HepG2 (cell line): ENCODE results near the gene RRAS. TPM values are rescaled to one million over a fixed set of nuclear protein-coding genes. Genes with fewer than 3 reads are reported as not detected.

Experiments
- ARNTL ChIP-seq: sonication (generic); formaldehyde crosslinking; IDR thresholded peaks from 2 replicates; pipeline ENCODE4 v1.4.0; 2020; ENCODE audit warnings: mild to moderate bottlenecking, missing genetic modification reagents
- ATF7 ChIP-seq, 2 experiments: fragments of 450-650 bp in 1 of 2; sonication (generic) in 1 of 2; formaldehyde crosslinking in 1 of 2; IDR thresholded peaks; 2 replicates each; pipeline versions ENCODE4 v1.4.0 to v1.6.1; 2016 to 2020; ENCODE audit warnings: antibody characterized with exemption in 1 of 2, mild to moderate bottlenecking in 1 of 2, missing genetic modification reagents in 1 of 2
- CBX2 ChIP-seq, 2 experiments: fragments of 200-600 bp in 1 of 2; sonication (generic); formaldehyde crosslinking in 1 of 2; IDR thresholded peaks; 2 replicates each; pipeline versions ENCODE4 v1.7.0 to v1.8.1; 2018 to 2022; ENCODE audit warnings: low read depth in 2 of 2, low read length in 1 of 2, mild to moderate bottlenecking in 1 of 2, missing genetic modification reagents in 1 of 2
- ELF3 ChIP-seq: IDR thresholded peaks from 2 replicates; pipeline ENCODE4 v1.6.1; 2016; ENCODE audit warnings: missing genetic modification reagents, missing compliant biosample characterization
- HHEX ChIP-seq: IDR thresholded peaks from 2 replicates; pipeline ENCODE4 v1.6.1; 2016; ENCODE audit warnings: control low read depth
- HNF4G ChIP-seq, 2 experiments: sonication (generic) in 1 of 2; formaldehyde crosslinking in 1 of 2; IDR thresholded peaks; 2 replicates each; pipeline versions ENCODE4 v1.4.0 to v1.6.1; 2011 to 2020; ENCODE audit warnings: borderline replicate concordance in 2 of 2, low read depth in 2 of 2, mild to moderate bottlenecking in 2 of 2, low read length in 1 of 2, missing genetic modification reagents in 1 of 2, moderate library complexity in 1 of 2
- ISL2 ChIP-seq: sonication (generic); formaldehyde crosslinking; IDR thresholded peaks from 2 replicates; pipeline ENCODE4 v1.5.0; 2020; ENCODE audit warnings: missing genetic modification reagents
- MAZ ChIP-seq, 2 experiments: sonication (generic) in 1 of 2; formaldehyde crosslinking in 1 of 2; IDR thresholded peaks; 2 replicates each; pipeline versions ENCODE4 v1.5.0 to v1.6.1; 2012 to 2020; ENCODE audit warnings: low read depth in 2 of 2, mild to moderate bottlenecking in 2 of 2, borderline replicate concordance in 1 of 2, improper control_type of control experiment in 1 of 2, low read length in 1 of 2, missing genetic modification reagents in 1 of 2, moderate library complexity in 1 of 2
- SSRP1 ChIP-seq: IDR thresholded peaks from 2 replicates; pipeline ENCODE4 v1.6.1; 2016; ENCODE audit warnings: control low read depth
- TAF1 ChIP-seq: sonication (generic); formaldehyde crosslinking; IDR thresholded peaks from 2 replicates; pipeline ENCODE4 v1.4.0; 2020; ENCODE audit warnings: missing genetic modification reagents
- TBP ChIP-seq: sonication (generic); formaldehyde crosslinking; IDR thresholded peaks from 2 replicates; pipeline ENCODE4 v1.5.0; 2020; ENCODE audit warnings: missing genetic modification reagents
- TMF1 ChIP-seq: sonication (generic); formaldehyde crosslinking; IDR thresholded peaks from 2 replicates; pipeline ENCODE4 v1.8.1; 2022; ENCODE audit warnings: low read depth, missing genetic modification reagents
- ZBTB3 ChIP-seq: sonication (generic); formaldehyde crosslinking; IDR thresholded peaks from 2 replicates; pipeline ENCODE4 v1.4.0; 2020; ENCODE audit warnings: low read depth, mild to moderate bottlenecking, moderate library complexity, missing genetic modification reagents, borderline replicate concordance
- ZBTB7A ChIP-seq: sonication (generic); formaldehyde crosslinking; IDR thresholded peaks from 2 replicates; pipeline ENCODE4 v1.8.0; 2022; ENCODE audit warnings: mild to moderate bottlenecking, missing genetic modification reagents
- ZFAT ChIP-seq: sonication (generic); formaldehyde crosslinking; conservative IDR thresholded peaks from 2 replicates; pipeline ENCODE4 v1.8.1; 2023; ENCODE audit warnings: missing genetic modification reagents, inconsistent platforms
- ZNF136 ChIP-seq: sonication (generic); formaldehyde crosslinking; IDR thresholded peaks from 2 replicates; pipeline ENCODE4 v1.8.1; 2022; ENCODE audit warnings: low read depth, mild to moderate bottlenecking, moderate library complexity, missing genetic modification reagents
- ZNF138 ChIP-seq: sonication (generic); formaldehyde crosslinking; IDR thresholded peaks from 2 replicates; pipeline ENCODE4 v1.5.0; 2020; ENCODE audit warnings: mild to moderate bottlenecking, low read depth, missing genetic modification reagents
- ZNF160 ChIP-seq: sonication (generic); formaldehyde crosslinking; IDR thresholded peaks from 2 replicates; pipeline ENCODE4 v1.8.0; 2022; ENCODE audit warnings: mild to moderate bottlenecking, inconsistent platforms, missing genetic modification reagents
- ZNF441 ChIP-seq: sonication (generic); formaldehyde crosslinking; IDR thresholded peaks from 2 replicates; pipeline ENCODE4 v1.7.0; 2021; ENCODE audit warnings: missing genetic modification reagents, borderline replicate concordance
- ZNF709 ChIP-seq: sonication (generic); formaldehyde crosslinking; IDR thresholded peaks from 2 replicates; pipeline ENCODE4 v1.5.0; 2020; ENCODE audit warnings: mild to moderate bottlenecking, missing genetic modification reagents
- ZNF747 ChIP-seq: sonication (generic); formaldehyde crosslinking; IDR thresholded peaks from 2 replicates; pipeline ENCODE4 v1.8.1; 2023; ENCODE audit warnings: missing genetic modification reagents, mild to moderate bottlenecking, borderline replicate concordance
- polyA plus RNA-seq, 8 experiments: library from polyadenylated mRNA; depleted of rRNA in 3 of 8; stranded (reverse) in 7 of 8; unstranded in 1 of 8; fragments of >200 nt; fragmentation: Illumina TruSeq in 4 of 8; extraction: Trizol in 4 of 8; gene quantifications; 2 replicates each; pipeline versions ENCODE4 v1.2.1 to v1.2.3, GENCODE V29; 2011 to 2016; ENCODE audit warnings: low read depth in 4 of 8, missing spikeins in 1 of 8, mixed read lengths in 1 of 8; ENCODE audit not compliant: insufficient read depth in 1 of 8
- total RNA-seq, 5 experiments: library from RNA; depleted of rRNA; stranded (reverse); fragments of >200 nt; fragmentation: Illumina TruSeq; extraction: Trizol; gene quantifications; 2 replicates each; pipeline ENCODE4 v1.2.3, GENCODE V29; 2016; ENCODE audit warnings: low read depth in 1 of 5
- TF ChIP-seq, protein P1 (sequence below): sonication (generic); formaldehyde crosslinking; IDR thresholded peaks from 2 replicates; pipeline ENCODE4 v1.5.1; 2020; ENCODE audit warnings: missing genetic modification reagents, mild to moderate bottlenecking, borderline replicate concordance
- TF ChIP-seq, protein P2 (sequence below): sonication (generic); formaldehyde crosslinking; IDR thresholded peaks from 2 replicates; pipeline ENCODE4 v1.4.0; 2020; ENCODE audit warnings: missing genetic modification reagents, borderline replicate concordance

The RRAS gene
- total and polyA plus RNA-seq, 2 of the 13 experiments (the other 11 are each of a cell fraction or from before 2014, with no cell fraction given) = 1.5 to 12.0 TPM

DNA sequence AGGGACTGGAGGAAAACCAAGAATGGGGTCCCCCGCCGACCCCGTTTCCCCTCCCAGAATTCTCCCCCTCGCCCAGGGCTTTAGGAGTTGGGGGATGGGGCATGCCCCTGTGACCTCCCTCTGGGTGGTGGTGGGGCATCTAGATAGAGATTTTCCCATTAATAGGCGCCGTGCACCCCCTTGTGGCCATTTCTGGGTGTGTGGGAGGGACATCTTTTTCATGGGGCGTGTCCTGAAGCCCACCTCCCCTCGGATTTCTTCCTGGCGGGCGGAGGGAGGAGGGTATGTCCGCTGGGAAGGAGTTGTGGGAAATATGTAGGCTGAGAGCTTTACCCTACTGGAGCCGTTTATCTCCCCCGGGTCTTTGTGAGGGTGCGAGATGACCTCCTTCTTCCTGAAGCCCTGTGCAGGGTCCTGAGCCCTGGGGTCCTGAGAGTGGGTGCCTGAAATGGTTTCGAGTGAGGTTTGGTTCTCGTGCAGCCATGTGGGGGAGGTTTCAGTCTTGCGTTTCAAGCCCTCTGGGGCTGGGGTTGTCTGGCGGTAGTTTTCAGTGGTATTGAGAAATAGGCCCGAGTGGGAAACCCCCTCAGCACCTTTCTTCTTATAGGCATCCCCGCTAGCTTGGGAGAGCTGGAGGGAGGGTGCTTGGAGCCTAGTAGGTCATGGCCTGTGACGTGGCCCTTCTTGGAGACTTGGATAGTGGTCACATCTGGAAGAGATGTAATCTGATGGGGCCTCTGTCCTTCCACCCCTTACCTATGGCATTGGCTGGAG lies 38.1 kb upstream of the RRAS start (continued):
- TF ChIP-seq CBX2 (IDR thresholded peaks at IDR 0.05; ENCODE audit: low read depth, low read length) (no peak), CBX2 (CRISPR knock-in tag; IDR thresholded peaks at IDR 0.05; ENCODE audit: low read depth) (no peak), ZNF136 (CRISPR knock-in tag) (no peak), HHEX (CRISPR knock-in tag) (no peak), SSRP1 (CRISPR knock-in tag) (no peak), ZBTB3 (CRISPR knock-in tag) (no peak), ELF3 (CRISPR knock-in tag) (no peak), HNF4G (IDR thresholded peaks at IDR 0.05; ENCODE audit: borderline replicate concordance, low read depth, low read length) (no peak), HNF4G (CRISPR knock-in tag; IDR thresholded peaks at IDR 0.05; ENCODE audit: borderline replicate concordance, low read depth) (no peak), TBP (no peak), MAZ (IDR thresholded peaks at IDR 0.05; ENCODE audit: borderline replicate concordance, low read depth, low read length) (peak; percentile 39; the same call in 1 of the 2 replicates), MAZ (CRISPR knock-in tag; IDR thresholded peaks at IDR 0.05; ENCODE audit: low read depth) (no peak), ZNF747 (CRISPR knock-in tag) (no peak), ZNF138 (CRISPR knock-in tag) (no peak), ISL2 (CRISPR knock-in tag) (no peak), ARNTL (no peak), TAF1 (no peak), ZBTB7A (peak; percentile 30; the same call in 1 of the 2 replicates), TMF1 (CRISPR knock-in tag) (no peak), ATF7 (IDR thresholded peaks at IDR 0.05) (no peak), ATF7 (CRISPR knock-in tag; IDR thresholded peaks at IDR 0.05) (no peak), ZFAT (CRISPR knock-in tag) (no peak), ZNF709 (CRISPR knock-in tag) (no peak), ZNF160 (no peak), ZNF441 (CRISPR knock-in tag) (no peak)
- TF ChIP-seq, protein P1, sequence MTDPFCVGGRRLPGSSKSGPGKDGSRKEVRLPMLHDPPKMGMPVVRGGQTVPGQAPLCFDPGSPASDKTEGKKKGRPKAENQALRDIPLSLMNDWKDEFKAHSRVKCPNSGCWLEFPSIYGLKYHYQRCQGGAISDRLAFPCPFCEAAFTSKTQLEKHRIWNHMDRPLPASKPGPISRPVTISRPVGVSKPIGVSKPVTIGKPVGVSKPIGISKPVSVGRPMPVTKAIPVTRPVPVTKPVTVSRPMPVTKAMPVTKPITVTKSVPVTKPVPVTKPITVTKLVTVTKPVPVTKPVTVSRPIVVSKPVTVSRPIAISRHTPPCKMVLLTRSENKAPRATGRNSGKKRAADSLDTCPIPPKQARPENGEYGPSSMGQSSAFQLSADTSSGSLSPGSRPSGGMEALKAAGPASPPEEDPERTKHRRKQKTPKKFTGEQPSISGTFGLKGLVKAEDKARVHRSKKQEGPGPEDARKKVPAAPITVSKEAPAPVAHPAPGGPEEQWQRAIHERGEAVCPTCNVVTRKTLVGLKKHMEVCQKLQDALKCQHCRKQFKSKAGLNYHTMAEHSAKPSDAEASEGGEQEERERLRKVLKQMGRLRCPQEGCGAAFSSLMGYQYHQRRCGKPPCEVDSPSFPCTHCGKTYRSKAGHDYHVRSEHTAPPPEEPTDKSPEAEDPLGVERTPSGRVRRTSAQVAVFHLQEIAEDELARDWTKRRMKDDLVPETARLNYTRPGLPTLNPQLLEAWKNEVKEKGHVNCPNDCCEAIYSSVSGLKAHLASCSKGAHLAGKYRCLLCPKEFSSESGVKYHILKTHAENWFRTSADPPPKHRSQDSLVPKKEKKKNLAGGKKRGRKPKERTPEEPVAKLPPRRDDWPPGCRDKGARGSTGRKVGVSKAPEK (CRISPR knock-in tag) = no peak
- TF ChIP-seq, protein P2, sequence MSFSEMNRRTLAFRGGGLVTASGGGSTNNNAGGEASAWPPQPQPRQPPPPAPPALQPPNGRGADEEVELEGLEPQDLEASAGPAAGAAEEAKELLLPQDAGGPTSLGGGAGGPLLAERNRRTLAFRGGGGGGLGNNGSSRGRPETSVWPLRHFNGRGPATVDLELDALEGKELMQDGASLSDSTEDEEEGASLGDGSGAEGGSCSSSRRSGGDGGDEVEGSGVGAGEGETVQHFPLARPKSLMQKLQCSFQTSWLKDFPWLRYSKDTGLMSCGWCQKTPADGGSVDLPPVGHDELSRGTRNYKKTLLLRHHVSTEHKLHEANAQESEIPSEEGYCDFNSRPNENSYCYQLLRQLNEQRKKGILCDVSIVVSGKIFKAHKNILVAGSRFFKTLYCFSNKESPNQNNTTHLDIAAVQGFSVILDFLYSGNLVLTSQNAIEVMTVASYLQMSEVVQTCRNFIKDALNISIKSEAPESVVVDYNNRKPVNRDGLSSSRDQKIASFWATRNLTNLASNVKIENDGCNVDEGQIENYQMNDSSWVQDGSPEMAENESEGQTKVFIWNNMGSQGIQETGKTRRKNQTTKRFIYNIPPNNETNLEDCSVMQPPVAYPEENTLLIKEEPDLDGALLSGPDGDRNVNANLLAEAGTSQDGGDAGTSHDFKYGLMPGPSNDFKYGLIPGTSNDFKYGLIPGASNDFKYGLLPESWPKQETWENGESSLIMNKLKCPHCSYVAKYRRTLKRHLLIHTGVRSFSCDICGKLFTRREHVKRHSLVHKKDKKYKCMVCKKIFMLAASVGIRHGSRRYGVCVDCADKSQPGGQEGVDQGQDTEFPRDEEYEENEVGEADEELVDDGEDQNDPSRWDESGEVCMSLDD = no peak
